ENCODE data around the gene SLC38A11. TPM values are rescaled to one million over a fixed set of nuclear protein-coding genes. Genes with fewer than 3 reads are reported as not detected.

Gene SLC38A11
- total and polyA plus RNA-seq, 2 of the 8 experiments (the other 6 are each of a cell fraction or from before 2014, with no cell fraction given) = not detected

DNA sequence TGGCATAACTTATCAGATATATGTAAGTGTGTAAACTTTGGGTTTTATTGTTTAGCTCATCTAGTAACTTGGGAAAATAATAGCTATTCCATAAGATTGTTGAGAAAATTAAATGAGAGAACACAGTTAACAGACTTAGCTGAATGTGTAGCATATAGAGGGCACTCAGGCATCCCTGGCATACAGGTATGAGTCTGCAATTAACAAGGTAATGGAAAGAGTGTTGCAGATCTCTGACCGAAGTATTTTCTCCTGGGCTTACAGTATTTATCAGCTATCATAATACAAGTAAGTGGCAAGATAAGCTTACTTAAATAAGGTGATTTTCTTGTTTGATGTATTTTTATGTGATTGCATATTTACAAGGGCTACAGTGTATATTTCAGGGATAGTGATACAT, 105.8 kb downstream of the SLC38A11 start:
- no peak overlapping the region for H2BK20ac ChIP-seq (ENCODE audit: low read length)
- H3K9me3 ChIP-seq (ENCODE audit: insufficient read depth in 2 of 2, low read depth in 1 of 2, low read length in 1 of 2) = no peaks in the 10 kb centered on the region
- no peak overlapping the region for H4K8ac ChIP-seq (ENCODE audit: extremely low read depth, insufficient read depth, low read length)
- no peak overlapping the region for H3K27ac ChIP-seq (ENCODE audit: low read depth, low read length)
- no peak for FAIRE-seq
- no peak overlapping the region for H3K4me3 ChIP-seq (ENCODE audit: extremely low read depth in 1 of 4, insufficient read depth in 2 of 4, low read depth in 3 of 4, low read length in 4 of 4)
- CTCF ChIA-PET (ENCODE audit: partially characterized antibody) = interaction anchor here (0.6 to 1.8 kb wide), 3 partner anchors 8 to 12 kb away, joined by 3 to 8 read pairs (median 3); partner anchors contain the start of gene COBLL1
- no peak overlapping the region for H3K14ac ChIP-seq (ENCODE audit: insufficient read length)
- H3K4ac ChIP-seq (replicated peaks; ENCODE audit: insufficient read length, low read depth, low read length) = no peak overlapping the region
- no peaks in the 10 kb centered on the region for H3K23me2 ChIP-seq (ENCODE audit: low read depth, low read length)
- no peak overlapping the region for H2BK12ac ChIP-seq (ENCODE audit: low read depth, low read length)
- H3K23ac ChIP-seq (ENCODE audit: insufficient read length) = no peak overlapping the region
- whole genome bisulfite sequencing, 2 experiments (ENCODE audit: extremely low coverage in 1 of 2, insufficient coverage in 1 of 2, insufficient read length in 1 of 2, insufficient replicate concordance in 2 of 2, low coverage in 1 of 2, low lambda C conversion rate in 2 of 2, missing lambda C conversion rate in 1 of 2) = 96% methylated on average over 1 of the region's 1 CpG; no CpG with 5 or more reads in 1 of the 2 experiments
- no peak overlapping the region for H3K9ac ChIP-seq (replicated peaks in 1 of 4; ENCODE audit: extremely low read depth in 1 of 4, low read depth in 3 of 4, low read length in 3 of 4)
- H3K56ac ChIP-seq (replicated peaks; ENCODE audit: insufficient read length, low read depth, low read length) = no peak overlapping the region
- no peak overlapping the region for H2BK5ac ChIP-seq (ENCODE audit: low read depth, low read length)
- H2BK15ac ChIP-seq (ENCODE audit: low read length) = no peak overlapping the region
- H4K91ac ChIP-seq (replicated peaks; ENCODE audit: insufficient read length, low read length) = no peak overlapping the region
- POLR2A ChIA-PET (ENCODE audit: partially characterized antibody) = no interaction called here
- H3K27me3 ChIP-seq (replicated peaks in 1 of 4; ENCODE audit: control insufficient read depth in 3 of 4, extremely low read depth in 1 of 4, insufficient read depth in 3 of 4, low read length in 3 of 4) = no peaks in the 10 kb centered on the region
- no peak overlapping the region for H3K18ac ChIP-seq (ENCODE audit: extremely low read depth, low read length)
- no peak overlapping the region for H2AFZ ChIP-seq (ENCODE audit: low read length)
- H3K79me2 ChIP-seq (ENCODE audit: control insufficient read depth in 1 of 2, insufficient read depth in 2 of 2, low read length in 2 of 2) = no peaks in the 10 kb centered on the region
- H3K79me1 ChIP-seq (ENCODE audit: low read depth, low read length) = no peaks in the 10 kb centered on the region
- no peak for DNase-seq (ENCODE audit: low read depth in 1 of 2, low spot score in 2 of 2)
- no peak overlapping the region for H4K5ac ChIP-seq (ENCODE audit: insufficient read length, low read depth, low read length)
- H3K4me2 ChIP-seq (ENCODE audit: insufficient read depth in 1 of 2, low read depth in 2 of 2, low read length in 2 of 2) = no peak overlapping the region
- H2BK120ac ChIP-seq (replicated peaks; ENCODE audit: low read depth, low read length) = no peak overlapping the region
- no peaks in the 10 kb centered on the region for H4K20me1 ChIP-seq (replicated peaks in 1 of 2; ENCODE audit: control insufficient read depth in 1 of 2, insufficient read depth in 2 of 2, low read length in 2 of 2)
- no peaks in the 10 kb centered on the region for H3K36me3 ChIP-seq (ENCODE audit: control insufficient read depth in 2 of 4, insufficient read depth in 4 of 4, low read length in 3 of 4)
- H2AK5ac ChIP-seq (ENCODE audit: low read depth, low read length) = no peak overlapping the region
- H3K4me1 ChIP-seq (replicated peaks in 1 of 4; ENCODE audit: control insufficient read depth in 3 of 4, insufficient read depth in 4 of 4, low read length in 3 of 4) = no peaks in the 10 kb centered on the region
- no peak for TF ChIP-seq GABPA (IDR thresholded peaks at IDR 0.05; ENCODE audit: borderline replicate concordance, insufficient read depth, low read length)
- no peak for TF ChIP-seq ZNF274 (IDR thresholded peaks at IDR 0.05; ENCODE audit: borderline replicate concordance, extremely low read depth, low read length)
- no peak for TF ChIP-seq POLR2A (IDR thresholded peaks at IDR 0.05; ENCODE audit: control extremely low read depth in 1 of 2, low read depth in 2 of 2, low read length in 2 of 2)
- TF ChIP-seq, protein P1, sequence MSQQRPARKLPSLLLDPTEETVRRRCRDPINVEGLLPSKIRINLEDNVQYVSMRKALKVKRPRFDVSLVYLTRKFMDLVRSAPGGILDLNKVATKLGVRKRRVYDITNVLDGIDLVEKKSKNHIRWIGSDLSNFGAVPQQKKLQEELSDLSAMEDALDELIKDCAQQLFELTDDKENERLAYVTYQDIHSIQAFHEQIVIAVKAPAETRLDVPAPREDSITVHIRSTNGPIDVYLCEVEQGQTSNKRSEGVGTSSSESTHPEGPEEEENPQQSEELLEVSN (IDR thresholded peaks at IDR 0.05) = no peak
- no peak for TF ChIP-seq RFX5 (IDR thresholded peaks at IDR 0.05; ENCODE audit: borderline replicate concordance, low read depth, low read length)
- TF ChIP-seq SP1 (IDR thresholded peaks at IDR 0.05; ENCODE audit: low read depth, low read length) = no peak
- TF ChIP-seq, protein P2, sequence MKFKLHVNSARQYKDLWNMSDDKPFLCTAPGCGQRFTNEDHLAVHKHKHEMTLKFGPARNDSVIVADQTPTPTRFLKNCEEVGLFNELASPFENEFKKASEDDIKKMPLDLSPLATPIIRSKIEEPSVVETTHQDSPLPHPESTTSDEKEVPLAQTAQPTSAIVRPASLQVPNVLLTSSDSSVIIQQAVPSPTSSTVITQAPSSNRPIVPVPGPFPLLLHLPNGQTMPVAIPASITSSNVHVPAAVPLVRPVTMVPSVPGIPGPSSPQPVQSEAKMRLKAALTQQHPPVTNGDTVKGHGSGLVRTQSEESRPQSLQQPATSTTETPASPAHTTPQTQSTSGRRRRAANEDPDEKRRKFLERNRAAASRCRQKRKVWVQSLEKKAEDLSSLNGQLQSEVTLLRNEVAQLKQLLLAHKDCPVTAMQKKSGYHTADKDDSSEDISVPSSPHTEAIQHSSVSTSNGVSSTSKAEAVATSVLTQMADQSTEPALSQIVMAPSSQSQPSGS (IDR thresholded peaks at IDR 0.05; ENCODE audit: low read length) = no peak
- TF ChIP-seq SUZ12 (IDR thresholded peaks at IDR 0.05; ENCODE audit: low read length) = no peak
- no peak for TF ChIP-seq BACH1 (IDR thresholded peaks at IDR 0.05; ENCODE audit: low read length)
- no peak for TF ChIP-seq SP4 (IDR thresholded peaks at IDR 0.05; ENCODE audit: low read length)
- TF ChIP-seq POU5F1 (IDR thresholded peaks at IDR 0.05; ENCODE audit: low read depth, low read length) = no peak
- TF ChIP-seq TBP (IDR thresholded peaks at IDR 0.05; ENCODE audit: low read depth, low read length) = no peak
- no peak for TF ChIP-seq RAD21 (IDR thresholded peaks at IDR 0.05 in 1 of 2, conservative IDR thresholded peaks at IDR 0.05 in 1 of 2; ENCODE audit: low read depth in 2 of 2, low read length in 2 of 2)

Measured in H1 (cell line).